Nephron progenitor cell (in vitro differentiated cells): ENCODE measurements around the gene LAMB2.

Experiments
- DNase-seq: peaks from one replicate; pipeline ENCODE4 v3.0.0; 2021
- H3K27ac Mint-ChIP-seq: 2 replicates; pipeline ENCODE4 v1.8.0; 2021; ENCODE audit warnings: mild to moderate bottlenecking, moderate library complexity, mixed read lengths
- H3K27me3 Mint-ChIP-seq: 2 replicates; pipeline ENCODE4 v1.8.0; 2021; ENCODE audit warnings: mild to moderate bottlenecking, low read depth, mixed read lengths; ENCODE audit not compliant: poor library complexity
- H3K36me3 Mint-ChIP-seq: 2 replicates; pipeline ENCODE4 v1.8.0; 2021; ENCODE audit warnings: low read depth, mixed read lengths
- H3K4me1 Mint-ChIP-seq: 2 replicates; pipeline ENCODE4 v1.8.0; 2021; ENCODE audit warnings: mixed read lengths
- H3K4me3 Mint-ChIP-seq: 2 replicates; pipeline ENCODE4 v1.8.0; 2021; ENCODE audit warnings: mild to moderate bottlenecking, moderate library complexity, mixed read lengths
- H3K9me3 Mint-ChIP-seq: 2 replicates; pipeline ENCODE4 v1.8.0; 2021; ENCODE audit warnings: mild to moderate bottlenecking, moderate library complexity, mixed read lengths
- CTCF ChIP-seq: fragments of 200-600 bp; sonication (generic); IDR thresholded peaks from 2 replicates; pipeline ENCODE4 v1.5.0; 2021; ENCODE audit warnings: antibody characterized with exemption

Gene LAMB2

GRCh38 chr3:49171119-49171774, 38.4 kb upstream of the LAMB2 start, which contains the start of gene KLHDC8B:
KLHDC8B (plus strand) TSS chr3:49171598; CDS start chr3:49172770, 1,172 bp downstream.
- TF ChIP-seq CTCF = peak; percentile 98
- peak within 1 kb of the TSS; percentile 91 for H3K4me3 Mint-ChIP-seq
- no peaks in the 10 kb centered on the region for H3K9me3 Mint-ChIP-seq
- peaks cover 14% of the 10 kb centered on the region for H3K27me3 Mint-ChIP-seq
- H3K4me1 Mint-ChIP-seq = peaks cover 57% of the 10 kb centered on the region
- H3K36me3 Mint-ChIP-seq = peaks cover 6% of the 10 kb centered on the region
- DNase-seq = peak; percentile 92
- peak within 1 kb of the TSS; percentile 84 for H3K27ac Mint-ChIP-seq

- H3K36me3 Mint-ChIP-seq = peaks cover 6% of the 10 kb centered on the region
- no peaks in the 10 kb centered on the region for H3K9me3 Mint-ChIP-seq
- no peak overlapping the region for H3K27ac Mint-ChIP-seq
- H3K4me1 Mint-ChIP-seq = peaks cover 57% of the 10 kb centered on the region
- peaks cover 14% of the 10 kb centered on the region for H3K27me3 Mint-ChIP-seq
- peak overlapping the region; percentile 91 for H3K4me3 Mint-ChIP-seq
- TF ChIP-seq CTCF = no peak
- no peak for DNase-seq
Measured at GRCh38 chr3:49170744-49171118, 37.9 kb upstream of the LAMB2 start.

GRCh38 chr3:49166752-49167556, 34.1 kb upstream of the LAMB2 start:
- H3K27me3 Mint-ChIP-seq = peaks cover 14% of the 10 kb centered on the region
- H3K4me1 Mint-ChIP-seq = peaks cover 34% of the 10 kb centered on the region
- no peak for DNase-seq
- H3K9me3 Mint-ChIP-seq = no peaks in the 10 kb centered on the region
- no peak overlapping the region for H3K27ac Mint-ChIP-seq
- peak overlapping the region; percentile 86 for H3K4me3 Mint-ChIP-seq
- no peak for TF ChIP-seq CTCF
- H3K36me3 Mint-ChIP-seq = peaks cover 16% of the 10 kb centered on the region

GRCh38 chr3:49165771-49166751, 33.2 kb upstream of the LAMB2 start, which contains the start of gene CCDC71:
CCDC71 (minus strand) TSS chr3:49166331; CDS start chr3:49164208, 2,123 bp downstream.
- H3K4me3 Mint-ChIP-seq = peak within 1 kb of the TSS; percentile 95
- H3K27me3 Mint-ChIP-seq = peaks cover 14% of the 10 kb centered on the region
- H3K4me1 Mint-ChIP-seq = peaks cover 28% of the 10 kb centered on the region
- no peaks in the 10 kb centered on the region for H3K9me3 Mint-ChIP-seq
- peaks cover 16% of the 10 kb centered on the region for H3K36me3 Mint-ChIP-seq
- H3K27ac Mint-ChIP-seq = peak within 1 kb of the TSS; percentile 80
- peak; percentile 73 for DNase-seq
- no peak for TF ChIP-seq CTCF

GRCh38 chr3:49164983-49165720, 32.3 kb upstream of the LAMB2 start:
- peaks cover 20% of the 10 kb centered on the region for H3K36me3 Mint-ChIP-seq
- no peak for TF ChIP-seq CTCF

More at GRCh38 chr3:49164983-49165720, 32.3 kb upstream of the LAMB2 start:
- DNase-seq = no peak
- Mint-ChIP-seq H3K4me1 (peaks cover 20% of the 10 kb centered on the region), H3K27ac (peak overlapping the region; percentile 80), H3K4me3 (peak overlapping the region; percentile 95), H3K9me3 (no peaks in the 10 kb centered on the region), H3K27me3 (peaks cover 14% of the 10 kb centered on the region)
